ENCODE data around the gene LRMDA. TPM values are rescaled to one million over a fixed set of nuclear protein-coding genes. Genes with fewer than 3 reads are reported as not detected.
A peak's percentile ranks its signal among the peaks of the same experiment; 100 is the strongest.

Gene LRMDA
- total and polyA plus RNA-seq, 10 of the 15 experiments (the other 5 are each of a cell fraction or from before 2014, with no cell fraction given): 0.07 to 0.54 (median 0.29) TPM; not detected in 4

GRCh38 chr10:75487087-75487754, 55.8 kb downstream of the LRMDA start (continued):
- TF ChIP-seq GATAD2B (conservative IDR thresholded peaks at IDR 0.05; ENCODE audit: low read depth) (no peak), BMI1 (IDR thresholded peaks at IDR 0.05; ENCODE audit: borderline replicate concordance) (0 out of 2 replicates have a peak, but pooled peaks have one; percentile 21), BHLHE40 (IDR thresholded peaks at IDR 0.05; ENCODE audit: borderline replicate concordance in 1 of 2, low read depth in 2 of 2, low read length in 1 of 2) (peak; percentile 39 to 83; a peak in 3 of 4 replicates), EZH2 (IDR thresholded peaks at IDR 0.05; ENCODE audit: borderline replicate concordance, control insufficient read depth, low read depth, low read length) (no peak), IKZF1 (conservative IDR thresholded peaks at IDR 0.05) (peak; percentile 62), IRF3 (IDR thresholded peaks at IDR 0.05) (no peak), MYC (IDR thresholded peaks at IDR 0.05; ENCODE audit: insufficient read depth, insufficient read length, insufficient replicate concordance, low read length, severe bottlenecking) (no peak), RCOR1 (conservative IDR thresholded peaks at IDR 0.05; ENCODE audit: low read depth, low read length) (no peak), MEF2A (IDR thresholded peaks at IDR 0.05; ENCODE audit: insufficient read depth, low read depth, low read length) (no peak), SPI1 (IDR thresholded peaks at IDR 0.05; ENCODE audit: borderline replicate concordance, insufficient read depth, low read depth, low read length) (no peak), KAT2A (conservative IDR thresholded peaks at IDR 0.05; ENCODE audit: control insufficient read depth, low read depth, low read length) (no peak), HCFC1 (IDR thresholded peaks at IDR 0.05; ENCODE audit: low read length) (no peak), NBN (IDR thresholded peaks at IDR 0.05) (no peak), TCF12 (IDR thresholded peaks at IDR 0.05; ENCODE audit: low read depth, low read length) (no peak), ETV6 (conservative IDR thresholded peaks at IDR 0.05 in 1 of 2, IDR thresholded peaks at IDR 0.05 in 1 of 2; ENCODE audit: borderline replicate concordance in 1 of 2, low read depth in 1 of 2) (no peak), ZBTB11 (CRISPR knock-in tag; IDR thresholded peaks at IDR 0.05) (no peak)
- TF ChIP-seq, protein P1, sequence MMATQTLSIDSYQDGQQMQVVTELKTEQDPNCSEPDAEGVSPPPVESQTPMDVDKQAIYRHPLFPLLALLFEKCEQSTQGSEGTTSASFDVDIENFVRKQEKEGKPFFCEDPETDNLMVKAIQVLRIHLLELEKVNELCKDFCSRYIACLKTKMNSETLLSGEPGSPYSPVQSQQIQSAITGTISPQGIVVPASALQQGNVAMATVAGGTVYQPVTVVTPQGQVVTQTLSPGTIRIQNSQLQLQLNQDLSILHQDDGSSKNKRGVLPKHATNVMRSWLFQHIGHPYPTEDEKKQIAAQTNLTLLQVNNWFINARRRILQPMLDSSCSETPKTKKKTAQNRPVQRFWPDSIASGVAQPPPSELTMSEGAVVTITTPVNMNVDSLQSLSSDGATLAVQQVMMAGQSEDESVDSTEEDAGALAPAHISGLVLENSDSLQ (IDR thresholded peaks at IDR 0.05): peak; percentile 77
- TF ChIP-seq, protein P2, sequence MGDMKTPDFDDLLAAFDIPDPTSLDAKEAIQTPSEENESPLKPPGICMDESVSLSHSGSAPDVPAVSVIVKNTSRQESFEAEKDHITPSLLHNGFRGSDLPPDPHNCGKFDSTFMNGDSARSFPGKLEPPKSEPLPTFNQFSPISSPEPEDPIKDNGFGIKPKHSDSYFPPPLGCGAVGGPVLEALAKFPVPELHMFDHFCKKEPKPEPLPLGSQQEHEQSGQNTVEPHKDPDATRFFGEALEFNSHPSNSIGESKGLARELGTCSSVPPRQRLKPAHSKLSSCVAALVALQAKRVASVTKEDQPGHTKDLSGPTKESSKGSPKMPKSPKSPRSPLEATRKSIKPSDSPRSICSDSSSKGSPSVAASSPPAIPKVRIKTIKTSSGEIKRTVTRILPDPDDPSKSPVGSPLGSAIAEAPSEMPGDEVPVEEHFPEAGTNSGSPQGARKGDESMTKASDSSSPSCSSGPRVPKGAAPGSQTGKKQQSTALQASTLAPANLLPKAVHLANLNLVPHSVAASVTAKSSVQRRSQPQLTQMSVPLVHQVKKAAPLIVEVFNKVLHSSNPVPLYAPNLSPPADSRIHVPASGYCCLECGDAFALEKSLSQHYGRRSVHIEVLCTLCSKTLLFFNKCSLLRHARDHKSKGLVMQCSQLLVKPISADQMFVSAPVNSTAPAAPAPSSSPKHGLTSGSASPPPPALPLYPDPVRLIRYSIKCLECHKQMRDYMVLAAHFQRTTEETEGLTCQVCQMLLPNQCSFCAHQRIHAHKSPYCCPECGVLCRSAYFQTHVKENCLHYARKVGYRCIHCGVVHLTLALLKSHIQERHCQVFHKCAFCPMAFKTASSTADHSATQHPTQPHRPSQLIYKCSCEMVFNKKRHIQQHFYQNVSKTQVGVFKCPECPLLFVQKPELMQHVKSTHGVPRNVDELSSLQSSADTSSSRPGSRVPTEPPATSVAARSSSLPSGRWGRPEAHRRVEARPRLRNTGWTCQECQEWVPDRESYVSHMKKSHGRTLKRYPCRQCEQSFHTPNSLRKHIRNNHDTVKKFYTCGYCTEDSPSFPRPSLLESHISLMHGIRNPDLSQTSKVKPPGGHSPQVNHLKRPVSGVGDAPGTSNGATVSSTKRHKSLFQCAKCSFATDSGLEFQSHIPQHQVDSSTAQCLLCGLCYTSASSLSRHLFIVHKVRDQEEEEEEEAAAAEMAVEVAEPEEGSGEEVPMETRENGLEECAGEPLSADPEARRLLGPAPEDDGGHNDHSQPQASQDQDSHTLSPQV (IDR thresholded peaks at IDR 0.05): no peak

All from GM12878 (cell line).